CD4-positive, alpha-beta T cell treated with Interleukin-6 at 100 ng/mL for 8 hours (primary cell): Measurements from ENCODE around the gene CTNND1.
"Not testable (repeated sequence)": the region's sequence is repeated elsewhere in the genome, so short reads cannot be mapped to it uniquely, and the experiment has no call there.

Experiments used
- DNase-seq: peaks from one replicate; pipeline ENCODE4 v3.0.0-alpha.2; 2020; ENCODE audit warnings: mixed read lengths, low spot score

The CTNND1 gene

GRCh38 chr11:57791321-57792059 lies 29.9 kb downstream of the CTNND1 start:
- no peak for DNase-seq

- peak; percentile 91 for DNase-seq
Measured at GRCh38 chr11:57792060-57792541, 30.5 kb downstream of the CTNND1 start.

- peak; percentile 15 for DNase-seq
Measured at GRCh38 chr11:57792870-57793269, 31.3 kb downstream of the CTNND1 start.

- no peak for DNase-seq
Measured at GRCh38 chr11:57793351-57794115, 31.9 kb downstream of the CTNND1 start.

GRCh38 chr11:57798905-57799559 lies 37.4 kb downstream of the CTNND1 start:
- no peak for DNase-seq

GRCh38 chr11:57800444-57801182 lies 39.0 kb downstream of the CTNND1 start:
- DNase-seq = peak; percentile 61

GRCh38 chr11:57801183-57801485 lies 39.5 kb downstream of the CTNND1 start:
- DNase-seq = no peak

GRCh38 chr11:57802411-57802810 lies 40.8 kb downstream of the CTNND1 start:
- DNase-seq = no peak

GRCh38 chr11:57804466-57804865 lies 42.9 kb downstream of the CTNND1 start:
- DNase-seq = no peak

GRCh38 chr11:57805780-57806179 lies 44.2 kb downstream of the CTNND1 start:
- no peak for DNase-seq

GRCh38 chr11:57812634-57813033 lies 51.0 kb downstream of the CTNND1 start:
- DNase-seq = no peak

- no peak for DNase-seq
Measured at GRCh38 chr11:57815476-57815875, 53.9 kb downstream of the CTNND1 start.

GRCh38 chr11:57815877-57816276 lies 54.3 kb downstream of the CTNND1 start:
- no peak for DNase-seq

- no peak for DNase-seq
Measured at GRCh38 chr11:57818812-57819211, 57.2 kb downstream of the CTNND1 start.

- no peak for DNase-seq
Measured at GRCh38 chr11:57819252-57819979, 57.8 kb downstream of the CTNND1 start.

- DNase-seq = no peak
Measured at GRCh38 chr11:57823859-57824258, 62.3 kb downstream of the CTNND1 start.

GRCh38 chr11:57834852-57835251 lies 73.2 kb downstream of the CTNND1 start:
- no peak for DNase-seq

- DNase-seq = not testable (repeated sequence)
Measured at GRCh38 chr11:57838609-57839008, 77.0 kb downstream of the CTNND1 start.

- DNase-seq = no peak
Measured at GRCh38 chr11:57842873-57843272, 81.3 kb downstream of the CTNND1 start.

GRCh38 chr11:57867966-57868365 lies 106.4 kb downstream of the CTNND1 start:
- no peak for DNase-seq

GRCh38 chr11:57868491-57868890 lies 106.9 kb downstream of the CTNND1 start:
- DNase-seq = no peak
